ENCODE results near the gene SOX6.

SOX6 gene

DNA sequence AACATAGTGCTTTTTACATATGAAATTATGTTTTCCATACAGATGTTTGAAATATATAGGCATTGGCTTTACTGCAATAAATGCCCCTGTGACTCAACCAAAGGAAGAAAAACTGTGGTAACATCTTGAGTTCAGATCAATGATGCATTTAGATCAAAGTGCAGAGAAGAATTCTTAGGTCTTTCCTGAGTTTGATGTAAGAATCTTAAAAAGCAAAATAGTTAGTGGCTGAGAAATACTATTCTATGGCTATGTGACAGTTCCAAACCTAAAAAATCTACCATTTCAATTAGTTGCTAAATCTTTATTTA is 93.7 kb downstream of the SOX6 start:
- no peak for DNase-seq

DNA sequence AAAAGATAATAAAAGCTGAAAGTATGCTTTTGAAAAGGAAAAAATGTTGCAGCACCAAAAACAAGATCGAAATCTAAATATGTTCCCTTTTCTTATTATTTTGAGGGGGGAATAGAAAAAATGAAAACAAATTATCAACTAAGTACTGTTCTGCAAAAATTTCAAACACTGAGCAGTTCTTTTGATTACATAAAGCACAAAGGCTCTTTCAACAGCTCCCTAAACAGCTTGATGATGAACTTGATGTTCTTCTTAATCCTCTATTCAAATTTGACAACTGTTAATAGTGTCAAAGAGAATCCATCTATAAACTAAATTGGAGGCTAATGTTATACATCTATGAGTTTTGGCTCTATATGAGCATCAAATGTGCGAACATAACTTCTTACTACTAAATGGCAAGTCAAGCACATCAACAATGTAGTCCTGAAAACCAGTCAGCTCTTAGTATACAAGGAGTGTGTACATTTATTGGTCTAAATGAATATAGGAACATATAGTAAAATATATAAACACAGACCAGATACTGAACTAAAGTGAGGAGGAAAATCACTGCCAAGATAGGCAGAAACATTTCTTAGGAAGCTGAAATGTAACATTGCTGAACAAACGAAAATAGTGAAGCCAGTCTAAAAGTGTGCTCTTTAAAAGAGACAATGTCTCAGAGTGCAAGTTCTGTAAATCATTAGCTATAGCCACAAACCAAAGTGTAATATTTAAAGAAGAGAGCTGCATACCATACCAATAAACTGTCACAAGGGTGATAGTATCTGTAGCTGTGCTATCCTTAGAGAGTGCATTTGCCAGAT is 94.3 kb downstream of the SOX6 start:
- DNase-seq, result no peak

DNA sequence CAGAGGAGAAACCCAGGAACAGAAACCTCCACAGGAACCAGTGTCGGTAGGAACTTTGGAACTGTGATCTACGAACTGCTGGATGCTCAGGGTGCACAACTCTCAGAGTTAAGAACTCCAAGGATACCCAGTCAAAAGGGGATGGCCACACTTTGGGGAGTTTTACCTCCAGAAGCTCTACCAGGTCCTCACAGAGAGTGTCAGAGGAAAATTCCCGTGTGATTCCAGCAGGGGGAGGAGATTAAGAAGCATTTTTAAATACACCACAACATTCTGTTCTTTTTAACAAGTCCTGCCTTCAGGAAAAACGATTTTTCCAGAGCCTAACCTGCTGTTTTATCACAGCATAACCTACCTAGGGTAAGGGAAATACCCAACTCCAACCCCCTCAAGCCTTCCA is 104.0 kb downstream of the SOX6 start:
- no peak for DNase-seq

DNA sequence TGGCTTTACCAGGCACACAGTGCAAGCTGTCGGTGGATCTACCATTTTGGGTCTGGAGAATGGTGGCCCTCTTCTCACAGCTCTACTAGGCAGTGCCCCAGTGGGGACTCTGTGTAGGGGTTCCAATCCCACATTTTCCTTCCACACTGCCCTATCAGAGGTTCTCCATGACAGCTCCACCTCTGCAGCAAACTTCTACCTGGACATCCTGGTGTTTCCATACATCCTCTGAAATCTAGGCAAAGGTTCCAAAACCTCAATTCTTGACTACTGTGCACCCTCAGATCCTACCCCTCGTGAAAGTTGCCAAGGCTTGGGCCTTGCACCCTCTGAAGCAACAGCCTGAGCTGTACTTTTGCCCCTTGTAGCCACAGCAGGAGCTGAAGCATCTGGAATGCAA is 108.1 kb downstream of the SOX6 start:
- no peak for DNase-seq

DNA sequence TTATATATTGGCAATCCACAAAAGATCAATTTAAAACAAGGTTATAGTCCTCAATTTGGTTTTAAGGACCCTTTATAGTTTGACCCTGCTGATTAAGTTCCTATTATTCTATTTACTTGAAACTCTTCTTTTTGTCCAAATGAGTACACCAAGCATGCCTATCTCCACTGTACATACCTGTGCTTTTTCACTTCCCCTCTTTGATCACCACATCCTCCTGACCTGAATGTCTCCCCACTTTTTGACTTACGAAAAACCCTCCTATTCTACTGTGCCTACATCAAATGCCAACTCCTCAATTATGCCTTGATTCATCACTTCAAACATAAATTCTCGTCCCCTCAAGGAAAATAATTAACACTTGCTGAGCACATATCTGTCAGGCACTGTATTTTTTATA is 113.5 kb downstream of the SOX6 start:
- DNase-seq, result no peak

DNA sequence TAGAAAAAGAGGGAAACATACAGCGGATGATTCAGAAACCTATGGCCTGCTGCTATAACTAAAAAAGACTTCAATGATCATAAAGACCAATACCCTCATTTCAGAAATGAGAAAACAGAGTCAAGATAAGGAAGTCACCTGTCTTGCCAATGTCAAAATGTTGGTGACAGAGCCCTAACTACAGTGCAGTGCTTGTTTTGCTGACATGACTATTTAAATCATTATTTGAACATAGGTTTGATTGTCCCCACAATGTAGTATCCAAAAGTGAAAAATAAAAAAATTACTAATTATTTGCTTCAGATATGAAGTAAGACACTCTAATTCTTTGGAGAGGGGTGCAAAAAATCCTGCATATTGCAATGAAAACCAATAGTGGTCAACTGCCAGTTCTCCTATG is 115.7 kb downstream of the SOX6 start:
- DNase-seq, result no peak

DNA sequence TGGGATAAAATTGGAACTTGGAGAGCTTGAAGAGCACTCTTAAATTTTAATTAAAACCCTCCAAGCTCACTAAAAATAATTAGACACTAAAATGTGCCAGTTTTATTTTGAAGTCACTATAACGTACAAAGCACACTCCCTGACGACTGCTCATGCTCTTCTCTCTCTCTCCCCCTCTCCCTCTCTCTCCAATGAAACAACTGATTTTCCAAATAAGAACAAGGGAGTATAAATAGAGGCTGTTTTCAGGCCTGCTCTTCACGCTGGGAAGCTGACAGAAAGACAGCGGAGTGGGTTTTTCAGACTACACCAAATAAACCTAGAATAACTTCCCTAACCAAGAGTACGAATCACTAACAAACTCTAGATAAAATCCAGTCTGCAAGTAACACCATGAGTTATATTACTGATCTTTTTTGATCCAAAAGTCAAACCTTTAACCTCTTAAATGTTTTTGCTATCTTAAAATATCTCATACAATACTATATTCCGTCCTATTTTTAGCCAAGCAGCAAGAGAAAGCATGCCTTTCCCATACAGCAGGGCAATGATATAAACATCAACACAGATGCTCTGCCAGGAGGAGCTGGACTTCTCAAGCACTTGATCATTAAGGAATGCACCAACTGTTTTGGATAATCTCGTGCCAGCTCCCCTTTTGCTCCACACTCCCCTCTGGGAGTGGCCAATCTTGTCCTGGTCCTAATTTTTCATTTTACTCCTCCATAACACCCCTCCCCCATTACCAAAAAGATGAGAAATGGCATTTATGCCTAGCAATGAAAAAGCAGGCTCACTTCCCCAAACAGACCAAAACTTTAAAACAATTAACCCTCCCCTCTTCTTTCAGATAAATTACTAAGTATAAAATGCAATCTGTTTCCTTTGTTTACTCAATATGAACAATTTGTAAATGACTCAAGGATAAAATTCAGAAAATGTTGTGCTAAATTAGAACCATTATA is 116.9 kb downstream of the SOX6 start:
- DNase-seq, result no peak

DNA sequence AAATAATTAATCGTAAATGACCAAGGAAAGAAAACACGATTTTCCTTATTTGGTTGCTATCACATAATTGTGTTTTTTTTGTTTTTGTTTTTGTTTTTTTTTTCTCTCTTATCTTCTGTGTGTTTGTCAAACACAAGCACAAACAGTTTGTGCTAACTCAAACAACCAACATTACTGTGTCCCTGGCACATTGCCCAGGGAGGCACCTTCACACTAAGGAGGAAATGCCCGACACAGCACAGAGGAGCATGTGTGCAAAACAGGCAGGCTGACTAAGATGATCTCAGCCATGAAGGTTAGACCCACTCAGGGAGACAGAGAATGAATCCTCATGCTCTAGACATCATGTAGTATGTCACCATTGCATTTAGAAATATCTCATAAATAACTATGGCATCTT is 130.1 kb downstream of the SOX6 start:
- DNase-seq, result no peak

DNA sequence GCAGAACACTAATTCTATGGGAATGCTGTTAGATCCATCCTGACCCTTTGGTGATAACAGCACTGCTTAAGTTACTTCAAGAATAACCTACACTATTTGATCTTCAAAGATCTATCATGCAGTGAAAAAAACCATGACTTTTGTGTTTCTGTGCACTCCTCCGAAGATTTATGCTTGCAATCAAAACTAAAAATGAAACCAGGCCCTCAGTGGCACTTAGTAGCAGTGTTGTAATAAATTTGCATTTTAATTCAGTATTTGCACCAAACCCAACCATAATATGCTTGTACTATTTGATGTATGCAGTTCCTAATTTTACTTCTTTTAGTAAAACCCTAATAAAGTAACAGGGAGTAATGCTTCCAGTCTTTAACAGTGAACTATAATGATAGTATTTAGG is 130.7 kb downstream of the SOX6 start:
- DNase-seq, result no peak

DNA sequence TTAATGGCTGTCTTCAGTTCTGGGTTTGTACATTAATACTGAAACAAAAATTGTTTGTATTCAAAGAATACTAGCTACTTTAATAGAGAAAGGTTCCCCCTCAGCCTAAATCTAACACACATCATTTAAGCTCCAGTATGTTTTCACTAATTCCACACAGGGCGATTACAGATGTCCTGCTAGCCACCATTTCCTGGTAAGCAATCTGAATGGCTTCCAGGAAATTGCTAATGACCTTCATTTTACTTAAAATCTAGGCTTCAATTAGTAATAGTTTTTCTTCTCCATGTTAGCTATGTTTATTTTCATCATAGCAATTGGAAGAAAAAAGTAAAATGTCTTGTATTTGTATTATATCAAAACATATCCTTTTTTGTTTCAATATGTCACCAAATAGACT is 132.8 kb downstream of the SOX6 start:
- no peak for DNase-seq

DNA sequence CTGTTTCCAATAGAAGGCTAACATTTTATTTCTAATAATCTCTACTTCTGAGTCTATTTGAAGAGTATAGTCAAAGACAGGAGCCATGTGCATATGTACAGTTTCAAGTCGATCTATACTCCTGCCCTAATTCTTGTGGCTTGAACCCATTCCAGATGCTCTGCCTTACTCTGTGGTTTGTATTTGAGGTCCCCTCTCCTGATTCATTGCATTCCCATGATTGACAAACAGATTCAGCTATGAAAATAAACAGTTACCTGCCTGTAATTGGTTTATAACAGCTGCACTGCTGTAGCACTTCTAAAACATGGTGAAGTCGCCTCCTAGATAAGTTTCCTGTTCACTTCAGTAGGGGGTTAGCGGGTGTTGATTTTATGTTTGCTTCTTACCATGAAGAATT is 138.7 kb downstream of the SOX6 start:
- no peak for DNase-seq

DNA sequence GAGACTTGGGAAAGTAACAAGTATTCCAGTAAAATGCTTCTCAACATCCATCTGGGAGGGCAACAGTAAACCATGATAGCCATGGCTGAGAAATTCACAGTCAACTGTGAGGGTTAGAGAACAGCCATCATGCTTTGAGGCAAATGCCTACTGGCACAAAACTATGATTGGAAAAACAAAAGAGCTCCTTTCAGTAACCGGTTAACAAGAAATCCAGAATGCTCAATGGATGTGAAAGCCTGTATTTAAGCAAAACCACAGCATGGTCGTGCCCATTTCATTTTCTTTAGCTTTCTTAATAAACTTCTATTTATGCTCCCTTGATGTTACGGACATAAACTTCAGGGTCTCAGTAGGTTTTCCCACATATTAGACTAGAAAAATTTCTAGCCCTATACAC is 139.5 kb downstream of the SOX6 start:
- no peak for DNase-seq

DNA sequence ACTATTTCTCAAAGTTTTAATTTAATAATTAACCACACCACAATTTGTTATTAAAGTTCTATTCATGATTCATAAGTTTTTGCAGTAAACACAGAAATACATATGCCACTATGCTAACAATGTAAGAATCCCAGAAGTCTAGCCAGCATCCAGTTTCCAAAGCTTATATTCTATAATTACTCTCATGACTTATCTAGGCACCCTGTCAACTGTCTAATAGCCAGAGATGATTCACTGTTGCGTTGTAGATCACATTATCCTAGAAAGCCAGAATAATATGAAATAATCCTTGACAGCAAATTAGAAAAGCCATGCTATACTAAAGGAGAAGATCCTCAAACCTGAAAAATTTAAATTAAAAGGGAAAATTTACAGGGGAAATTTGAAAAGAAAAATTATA is 141.0 kb downstream of the SOX6 start:
- no peak for DNase-seq

DNA sequence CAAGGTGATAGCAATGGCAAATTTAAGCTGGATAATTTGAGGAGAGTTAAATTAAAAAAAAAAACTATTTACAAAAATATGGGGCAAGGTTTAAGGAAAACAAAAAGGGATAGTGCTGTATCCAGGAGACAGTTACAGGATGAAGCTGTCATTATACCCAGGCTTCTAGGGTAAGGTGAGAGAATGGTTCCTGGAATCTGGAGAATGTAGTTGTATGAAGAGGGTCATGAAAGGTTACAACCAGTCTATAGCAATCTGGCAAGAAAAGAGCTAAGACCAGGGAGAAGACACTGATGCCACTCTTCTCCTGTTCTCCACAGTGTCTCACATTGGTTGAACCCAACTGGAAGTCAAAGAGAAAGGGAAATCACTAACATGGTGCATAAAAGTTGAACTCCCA is 144.9 kb downstream of the SOX6 start:
- no peak for DNase-seq

DNA sequence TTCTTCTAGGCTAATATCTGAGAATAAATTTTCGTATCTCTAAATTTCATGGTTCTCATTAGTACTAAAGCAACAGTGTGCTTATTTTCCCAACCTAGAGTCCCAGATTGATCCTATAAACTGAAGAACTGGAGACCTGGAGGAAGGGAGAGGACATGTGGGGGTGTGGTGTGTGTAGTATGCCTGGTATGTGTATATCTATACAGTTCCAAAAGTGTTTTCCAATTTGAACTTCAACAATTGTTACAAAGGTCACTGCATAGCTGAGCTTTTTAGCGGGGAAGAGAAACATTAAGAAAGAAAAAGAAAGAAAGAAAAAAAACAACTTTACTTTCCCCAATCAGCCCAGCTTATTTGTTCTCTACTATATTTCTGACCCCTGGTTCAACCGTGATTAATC is 152.1 kb downstream of the SOX6 start:
- no peak for DNase-seq

DNA sequence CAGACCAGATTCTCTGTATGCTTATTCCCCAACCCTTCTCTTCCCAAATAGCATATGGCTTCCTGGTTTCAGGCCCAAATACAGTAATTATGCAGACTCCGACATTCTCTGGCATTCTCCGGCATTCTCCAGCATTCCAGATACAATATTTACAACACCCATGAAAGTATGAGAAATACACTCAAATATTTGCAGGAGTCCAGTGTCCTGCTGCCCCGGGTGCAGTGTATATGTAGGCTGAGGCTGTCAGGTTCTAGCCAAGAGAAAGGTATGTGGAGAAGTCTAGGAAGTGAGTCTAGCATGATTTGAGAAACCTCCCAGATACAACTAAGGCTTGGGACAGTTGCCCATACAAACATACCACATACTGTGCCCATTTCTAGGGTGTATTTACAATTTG is 160.7 kb downstream of the SOX6 start:
- DNase-seq, result no peak

DNA sequence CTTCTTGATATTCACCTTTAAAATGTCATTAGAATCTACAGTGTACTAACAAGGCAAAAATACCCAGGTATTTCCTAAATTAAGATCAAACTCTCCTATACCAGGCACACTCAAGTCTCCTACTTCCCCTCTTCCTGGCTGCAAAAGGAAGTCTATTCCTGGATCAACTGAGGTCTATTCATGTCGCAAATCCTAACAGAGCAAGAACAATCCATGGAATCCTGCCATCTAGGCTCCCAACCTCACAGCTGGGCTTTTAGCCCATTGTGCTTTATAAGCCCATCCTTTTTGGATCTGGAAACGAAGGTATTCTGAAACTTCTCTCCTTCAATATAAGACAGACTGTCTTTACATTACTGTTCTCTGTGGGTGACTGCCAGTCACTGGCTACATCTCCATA is 161.8 kb downstream of the SOX6 start:
- no peak for DNase-seq

DNA sequence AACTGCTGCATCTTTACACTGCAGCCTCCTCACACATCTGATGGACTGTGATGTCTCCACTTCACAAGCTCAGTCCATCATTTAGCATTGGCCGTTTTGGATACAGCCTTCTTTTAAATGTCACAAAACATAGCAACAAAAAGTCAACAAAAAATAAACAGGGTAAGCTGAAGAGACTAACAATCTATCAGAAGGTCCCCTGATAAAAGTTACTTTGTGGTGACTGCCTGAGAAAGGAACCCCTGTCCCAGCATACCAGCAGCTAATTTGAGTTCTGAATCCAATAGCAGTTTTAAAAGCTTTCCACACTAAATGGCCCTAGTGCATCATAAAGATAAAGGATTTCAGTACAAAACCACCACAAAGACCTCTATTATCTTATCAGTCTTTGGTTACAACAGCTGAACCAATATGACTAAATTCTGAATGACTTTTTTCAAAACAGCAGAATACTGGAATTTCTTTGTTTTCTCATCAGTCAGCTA is 162.4 kb downstream of the SOX6 start:
- no peak for DNase-seq

DNA sequence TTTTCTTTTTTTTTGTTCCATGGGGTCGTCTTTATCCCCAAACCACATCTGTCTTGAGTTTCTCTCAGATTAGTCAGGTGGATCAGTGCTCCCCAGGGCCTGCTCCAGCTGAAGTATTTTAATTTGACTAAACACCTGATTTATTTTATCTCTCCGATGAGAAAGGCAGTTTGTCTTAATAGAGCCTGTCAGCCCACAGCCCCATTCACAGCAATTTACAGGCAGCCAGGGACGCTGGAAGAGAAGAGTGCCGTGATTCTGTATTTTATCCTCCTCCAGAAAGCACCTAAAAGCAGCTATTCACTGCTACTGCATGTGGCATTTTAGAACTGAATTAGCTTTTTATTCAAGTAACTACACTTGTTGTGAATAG is 164.5 kb downstream of the SOX6 start:
- no peak for DNase-seq

DNA sequence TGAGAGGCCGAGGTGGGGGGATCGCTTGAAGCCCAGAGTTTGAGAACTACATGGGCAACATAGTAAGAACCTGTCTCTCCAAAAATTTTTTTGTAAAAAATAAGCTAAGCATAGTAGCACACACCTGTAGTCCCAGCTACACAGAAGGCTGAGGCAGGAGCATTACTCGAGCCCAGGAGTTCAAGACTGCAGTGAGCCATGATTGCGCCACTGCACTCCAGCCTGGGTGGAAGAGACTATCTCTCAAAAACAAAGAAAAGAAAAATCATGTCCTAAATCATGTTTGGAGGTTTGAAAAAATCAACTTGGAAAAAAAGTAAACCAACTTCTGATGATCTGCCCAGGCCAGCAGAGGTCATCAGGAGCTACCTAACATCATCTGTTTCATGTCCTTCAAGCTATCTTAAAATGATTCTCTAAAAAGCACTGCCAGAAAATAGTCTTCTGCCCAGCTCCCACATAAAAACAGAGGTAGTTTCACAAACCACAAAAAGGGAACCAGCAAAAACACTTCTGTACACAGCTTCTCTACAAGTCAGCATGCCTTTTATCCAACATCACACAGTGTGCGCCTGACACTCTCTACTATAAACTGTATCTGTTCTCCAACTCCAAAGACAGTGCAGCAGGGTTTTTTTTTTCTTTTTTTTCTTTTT is 165.0 kb downstream of the SOX6 start:
- no peak for DNase-seq

DNA sequence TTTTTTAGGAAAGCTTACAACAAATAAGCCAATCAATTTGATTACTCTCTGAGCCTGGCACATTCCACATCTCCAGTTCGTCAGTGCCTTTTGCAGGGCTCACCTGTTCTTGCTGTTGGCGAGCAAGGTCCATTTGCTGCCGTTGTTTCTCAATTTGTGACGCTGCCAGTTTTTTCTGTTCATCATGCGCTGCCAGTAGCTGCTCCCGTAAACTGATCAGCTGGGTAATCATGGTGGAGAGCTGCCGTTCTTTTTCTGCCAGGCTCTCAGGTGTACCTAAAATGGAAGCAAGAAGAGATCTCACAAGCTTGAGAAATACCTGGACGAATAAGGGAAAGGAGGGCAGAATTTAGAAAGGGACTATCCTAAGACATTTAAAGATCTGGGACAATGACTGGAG is 169.7 kb downstream of the SOX6 start:
- DNase-seq, result no peak

DNA sequence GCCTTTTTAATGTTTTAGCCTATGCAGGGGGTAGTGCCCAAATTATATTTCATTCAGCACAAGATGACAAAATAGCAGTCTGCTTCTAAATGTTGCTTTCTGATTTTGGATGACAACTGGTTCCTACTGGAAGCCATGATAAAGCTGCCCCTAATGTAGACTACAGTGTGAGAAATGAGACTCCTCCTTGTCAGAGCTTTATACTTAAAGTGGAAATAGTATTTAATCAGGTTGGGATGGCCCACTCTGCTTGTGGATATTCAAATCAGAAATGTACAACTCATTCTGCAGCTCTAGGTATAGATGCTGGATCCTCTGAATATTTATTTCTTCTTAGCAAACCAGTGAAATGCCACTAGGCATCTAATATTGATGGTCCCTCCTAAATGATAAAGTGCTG is 171.3 kb downstream of the SOX6 start:
- DNase-seq, result no peak

DNA sequence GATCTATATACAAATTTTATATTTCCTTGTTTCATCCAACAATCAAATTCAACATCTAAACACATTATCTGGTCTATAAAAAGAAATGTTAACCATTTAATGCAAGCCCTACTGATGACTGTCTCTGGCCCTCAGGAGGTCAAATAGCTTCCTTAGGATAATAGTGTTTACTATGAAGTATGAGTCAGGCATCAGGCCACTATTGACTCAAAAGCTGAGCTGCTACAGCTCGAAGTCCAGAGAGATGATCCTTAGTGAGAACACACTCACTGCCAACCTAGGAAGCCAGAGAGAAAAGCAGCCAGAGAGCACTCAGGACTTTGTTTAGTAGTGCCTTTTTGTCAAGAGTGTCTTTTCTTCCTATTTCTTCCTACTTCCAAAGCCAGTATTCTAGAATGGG is 171.8 kb downstream of the SOX6 start:
- DNase-seq, result no peak

DNA sequence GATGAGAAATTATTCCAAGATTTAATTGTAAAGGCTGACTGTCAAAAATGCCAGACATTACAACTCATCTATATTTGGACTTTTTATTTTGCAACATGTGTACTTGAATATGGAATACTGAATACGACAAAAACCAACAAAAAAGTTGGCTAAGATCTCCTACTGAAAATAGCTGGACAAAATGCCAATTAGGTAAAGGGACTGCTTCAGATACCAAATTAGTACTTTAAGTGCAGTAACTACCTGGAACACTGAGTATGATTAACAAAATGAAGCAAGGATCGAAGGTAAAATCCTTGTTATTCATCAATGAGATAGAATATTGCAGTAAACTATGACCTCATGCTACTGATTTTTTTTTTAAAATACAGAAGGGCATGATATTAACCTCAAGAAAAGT is 173.8 kb downstream of the SOX6 start:
- DNase-seq, result no peak

Data from CD4-positive, alpha-beta T cell treated with Interferon alpha-2 for 1 hour (primary cell).